RKO (cell line): ENCODE results near the gene ARL11.

ENCODE experiments used
- DNase-seq: peaks from one replicate; pipeline ENCODE4 v3.0.0-alpha.2; 2016; ENCODE audit warnings: low spot score

The ARL11 gene

DNA sequence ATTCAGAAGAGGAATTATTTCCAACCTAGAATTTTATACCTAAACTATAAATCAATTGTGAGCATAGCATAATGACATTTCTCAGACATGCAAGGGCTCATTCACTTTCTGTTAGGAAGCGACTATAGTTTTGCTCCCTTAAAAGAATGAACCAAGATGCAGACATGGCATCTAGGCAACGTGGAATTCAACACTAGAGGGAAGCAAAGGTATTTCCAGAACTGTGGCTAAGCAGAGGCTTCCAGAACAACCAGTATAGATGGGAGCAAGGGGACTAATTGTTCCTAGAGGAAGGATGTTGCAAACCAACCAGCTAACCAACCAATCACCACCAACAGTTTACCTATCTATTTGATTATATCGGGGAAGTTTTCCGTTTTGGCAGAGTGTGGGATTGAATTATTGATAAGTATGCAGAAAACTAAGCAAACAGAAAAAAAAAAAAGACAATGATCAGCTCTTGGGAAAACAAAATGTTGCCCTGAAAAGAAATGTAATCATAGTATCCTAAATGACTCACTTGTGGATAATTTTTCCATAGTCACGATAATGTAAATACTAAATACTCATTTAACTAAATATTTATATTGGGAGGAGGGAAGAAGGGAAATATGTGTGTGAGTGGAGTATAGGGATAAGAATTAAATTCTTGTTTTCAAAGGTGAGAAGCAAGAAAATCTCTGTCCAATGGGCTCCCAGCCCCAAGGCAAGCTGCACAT is 21.1 kb downstream of the ARL11 start:
- DNase-seq, result peak; percentile 55

DNA sequence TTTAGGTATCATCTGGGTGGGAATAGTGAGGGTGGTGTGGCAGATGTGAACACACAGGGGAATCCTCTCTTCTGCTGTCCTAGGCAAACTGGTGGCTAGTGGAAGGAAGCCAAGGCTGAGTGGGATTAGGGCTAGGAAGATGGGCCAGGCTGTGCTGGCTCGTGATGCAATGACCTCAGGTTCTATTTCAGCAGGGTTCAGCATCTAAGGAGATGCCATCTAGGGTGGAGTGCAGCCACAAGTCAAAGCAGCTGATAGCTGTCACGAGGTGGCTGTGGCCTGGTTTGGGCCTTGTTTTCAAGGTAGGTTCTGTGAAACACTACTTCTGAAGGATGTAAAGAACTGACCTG is 21.6 kb downstream of the ARL11 start:
- DNase-seq, result no peak

GRCh38 chr13:49651570-49652354 is 23.5 kb downstream of the ARL11 start:
- DNase-seq, result no peak

GRCh38 chr13:49652355-49653305 is 24.3 kb downstream of the ARL11 start:
- peak; percentile 73 for DNase-seq

GRCh38 chr13:49653478-49653877 is 25.2 kb downstream of the ARL11 start:
- DNase-seq, result no peak

- DNase-seq, result no peak
Measured at GRCh38 chr13:49654011-49654410, 25.7 kb downstream of the ARL11 start.

- peak; percentile 12 for DNase-seq
Measured at GRCh38 chr13:49655906-49656305, 27.6 kb downstream of the ARL11 start.

DNA sequence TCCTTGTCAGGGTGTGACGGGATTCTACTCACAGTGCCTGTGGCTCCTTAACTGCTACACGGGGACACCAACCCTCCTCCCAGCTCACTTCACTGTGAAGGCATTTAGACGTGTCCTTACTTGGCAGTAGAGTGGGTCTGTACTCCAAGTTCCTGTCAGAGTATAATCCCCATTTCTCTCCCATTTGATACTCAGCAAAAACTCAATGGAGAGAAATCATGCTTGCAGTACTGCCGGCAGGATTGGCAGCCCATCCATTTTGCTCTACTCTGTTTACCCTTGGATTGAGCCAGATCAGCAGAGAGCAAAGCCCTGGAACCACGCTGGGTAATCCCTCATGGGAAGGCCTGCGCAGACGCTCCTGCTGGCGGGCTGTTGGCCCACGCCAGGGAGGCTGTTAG is 28.9 kb downstream of the ARL11 start:
- DNase-seq, result no peak

GRCh38 chr13:49664606-49665005 is 36.3 kb downstream of the ARL11 start:
- DNase-seq, result no peak

- no peak for DNase-seq
Measured at GRCh38 chr13:49667773-49668172, 39.5 kb downstream of the ARL11 start.

- peak; percentile 87 for DNase-seq
Measured at GRCh38 chr13:49669735-49670309, 41.5 kb downstream of the ARL11 start.

DNA sequence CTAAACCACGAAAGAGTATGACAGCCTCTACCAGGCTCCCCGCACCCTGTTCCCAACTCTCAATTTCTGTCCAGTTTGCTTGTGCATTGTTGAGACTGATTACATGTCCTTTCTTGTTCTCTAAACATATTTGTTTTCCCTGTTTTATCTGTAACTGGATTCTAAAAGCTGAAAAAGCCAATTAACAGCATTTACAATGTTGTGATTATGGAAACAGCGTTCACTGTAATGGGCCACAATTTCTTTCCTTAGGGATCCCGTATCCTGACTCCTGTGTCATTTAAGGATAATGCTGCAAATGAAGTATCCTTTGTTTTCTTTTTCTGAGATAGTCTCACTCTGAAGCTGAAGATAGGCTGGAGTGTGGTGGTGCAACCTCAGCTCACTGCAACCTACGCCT is 42.5 kb downstream of the ARL11 start:
- no peak for DNase-seq

DNA sequence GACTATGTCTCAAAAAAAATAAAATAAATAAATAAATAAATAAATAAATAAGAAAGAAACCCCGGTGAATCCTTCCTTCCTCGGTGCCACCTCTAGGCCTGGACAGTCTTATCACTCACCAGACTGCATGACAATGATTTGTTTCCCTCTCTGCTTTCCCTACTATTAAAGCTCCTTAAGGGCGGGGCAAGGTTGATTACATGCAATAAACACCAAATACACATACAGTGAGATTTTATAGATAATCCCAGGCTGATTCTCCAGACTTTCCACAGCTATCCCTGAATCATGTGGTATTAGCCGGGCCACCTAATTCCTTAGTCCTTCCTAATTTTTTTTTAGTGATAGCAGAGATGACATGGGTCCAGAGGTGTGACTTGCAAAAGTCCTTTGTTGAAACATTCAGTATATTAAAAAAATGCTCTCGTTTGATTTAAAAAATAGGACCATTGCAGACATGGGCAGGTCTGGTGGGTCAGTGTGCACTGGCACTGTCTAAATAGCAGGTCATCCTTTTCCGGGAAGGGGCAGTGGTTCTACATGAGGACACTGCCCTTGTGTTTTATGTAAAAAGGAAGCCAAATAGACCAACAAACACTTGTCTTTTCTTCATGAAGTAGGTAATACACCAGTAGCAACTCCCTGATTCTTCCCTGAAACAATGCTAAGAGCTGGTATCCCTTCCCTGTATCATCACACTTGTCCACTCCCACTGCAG is 48.4 kb downstream of the ARL11 start:
- no peak for DNase-seq

GRCh38 chr13:49678191-49678914 is 50.0 kb downstream of the ARL11 start:
- no peak for DNase-seq

DNA sequence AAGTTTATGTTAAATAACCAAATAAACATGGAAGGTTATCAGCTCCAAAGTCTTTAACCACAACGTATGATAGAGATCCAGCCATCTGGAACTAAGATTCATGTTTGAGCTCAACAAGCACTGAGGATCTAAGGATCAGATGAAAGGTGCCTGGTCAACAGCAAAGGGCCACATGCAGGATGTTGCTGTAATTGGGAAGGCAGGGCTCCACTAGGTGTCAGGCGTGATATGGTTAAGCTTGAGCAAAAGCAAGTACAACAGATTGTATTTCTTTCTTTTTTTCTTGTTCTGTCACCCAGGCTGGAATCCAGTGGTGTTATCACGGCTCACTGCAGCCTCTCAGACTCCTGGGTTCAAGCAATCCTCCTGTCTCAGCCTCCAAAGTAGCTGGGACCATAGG is 50.9 kb downstream of the ARL11 start:
- no peak for DNase-seq

- no peak for DNase-seq
Measured at GRCh38 chr13:49681842-49682435, 53.6 kb downstream of the ARL11 start.
